Cerebellar nuclear complex (tissue), 1 donor: ENCODE results near the gene PPP2R2B.

Experiments
- DNase-seq, 2 experiments: peaks; one replicate each; lab custom pipeline; 2025; lab: John Stamatoyannopoulos, UW

The PPP2R2B gene

DNA sequence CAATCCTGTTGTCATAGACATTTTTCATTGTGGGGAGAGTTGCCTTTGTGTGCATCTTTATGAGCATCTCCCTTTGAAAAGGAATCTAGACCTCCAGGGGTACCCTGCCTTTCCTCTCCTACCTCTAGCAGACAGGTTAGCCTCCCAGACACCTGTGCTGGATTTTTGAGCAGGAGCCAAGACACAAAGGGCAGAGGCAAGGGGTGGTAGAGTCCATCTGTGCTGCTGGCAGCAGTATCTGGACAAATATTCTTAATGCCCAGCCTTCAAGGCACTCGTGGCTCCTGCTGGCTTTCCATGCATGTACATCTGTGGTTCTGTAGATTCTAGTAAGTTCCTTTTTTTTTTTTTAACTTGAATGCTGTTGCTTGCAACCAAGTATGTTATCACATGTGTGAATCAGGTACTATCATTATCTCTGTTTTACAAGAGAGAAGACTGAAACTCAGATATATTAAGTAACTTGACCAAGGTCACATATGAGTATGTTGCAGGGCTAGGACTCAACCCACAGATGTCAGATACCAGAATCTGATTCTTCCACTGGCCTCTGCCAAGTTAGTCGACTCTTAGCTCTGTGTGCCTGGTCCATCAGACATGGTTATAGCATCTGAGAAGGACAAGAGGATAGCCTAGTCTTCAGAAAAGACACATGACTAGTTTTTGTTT lies 329.6 kb downstream of the PPP2R2B start:
- DNase-seq: peak in 1 of 2 experiments; percentile 31

DNA sequence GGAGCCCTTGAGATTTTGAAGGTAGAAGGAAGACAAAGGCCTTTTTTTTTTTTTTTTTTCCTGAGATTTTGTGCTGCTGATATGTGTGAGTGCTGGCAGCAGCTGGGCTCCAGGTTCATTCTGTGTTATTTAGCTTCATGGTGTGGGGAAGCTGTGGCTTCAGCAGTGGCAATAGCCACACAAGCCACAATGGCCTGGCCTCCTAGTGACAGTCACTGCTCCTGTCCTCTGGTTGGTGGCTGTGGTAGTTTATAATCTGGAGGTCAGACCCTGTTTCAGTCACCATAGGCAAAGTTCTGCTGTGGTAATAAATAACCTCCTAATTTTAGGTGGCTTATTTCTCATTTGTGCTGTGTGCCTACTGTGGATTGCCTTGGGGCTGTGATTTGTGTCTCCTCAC lies 334.3 kb downstream of the PPP2R2B start:
- no peak for DNase-seq

DNA sequence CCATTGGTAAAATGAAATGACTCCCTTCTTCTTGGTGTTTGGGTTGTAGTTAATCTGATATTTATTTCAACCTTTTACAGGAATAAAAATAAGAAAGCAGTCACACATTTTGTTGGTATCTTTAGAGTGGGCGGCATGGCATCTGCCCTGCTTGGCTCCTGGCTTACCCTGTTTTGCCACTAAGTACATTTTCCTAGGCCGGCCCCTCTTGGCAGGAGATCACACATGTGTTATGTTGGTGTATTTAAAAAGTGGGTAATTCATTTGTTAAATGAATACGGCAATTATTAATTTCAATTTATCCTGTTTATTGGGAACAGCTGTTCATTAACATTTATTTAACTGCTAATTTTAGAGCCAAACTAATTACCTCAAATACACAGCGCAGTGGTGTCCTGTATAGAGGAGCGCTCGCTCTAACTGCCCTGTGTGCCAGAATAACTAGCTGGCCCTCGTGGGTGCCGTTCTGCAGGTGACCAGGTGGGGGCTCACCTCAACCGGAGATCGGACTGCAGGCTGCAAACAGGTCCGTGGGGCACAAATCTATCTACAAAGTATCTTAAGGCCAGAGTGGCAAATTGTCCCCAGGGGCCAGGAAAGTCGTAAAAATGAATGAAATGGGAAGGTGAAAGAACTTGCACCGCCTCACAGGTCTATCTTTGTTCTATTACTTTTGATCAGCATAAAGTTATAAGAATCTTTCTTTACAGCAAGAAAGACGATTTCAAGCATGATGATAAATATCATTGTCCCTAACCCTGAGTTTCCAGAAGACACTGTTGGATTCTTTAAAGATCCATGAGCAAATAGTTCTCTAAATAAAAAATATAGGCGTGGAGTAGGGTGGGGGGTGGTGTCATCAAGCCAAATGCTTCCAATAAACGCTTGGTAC lies 336.4 kb downstream of the PPP2R2B start:
- peak in 1 of 2 experiments; percentile 12 for DNase-seq

DNA sequence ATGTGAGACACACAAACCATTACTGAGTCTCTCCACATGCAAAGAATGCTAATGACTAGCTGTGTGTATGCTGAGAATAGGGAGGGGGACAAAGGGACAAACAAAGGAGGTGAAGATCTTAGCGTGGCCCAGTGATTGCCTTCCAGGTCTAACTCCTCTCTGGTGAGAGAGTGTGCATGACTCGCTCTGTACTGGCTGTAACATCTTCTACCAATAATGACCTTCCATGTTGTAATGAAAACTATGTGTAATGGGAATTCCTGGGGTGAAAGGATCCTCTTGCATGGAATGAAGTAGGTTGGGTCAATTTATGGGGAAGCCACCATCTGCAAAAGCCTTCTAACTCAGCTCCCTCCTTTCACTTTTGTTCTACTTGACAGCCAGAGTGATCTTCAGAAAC lies 338.1 kb downstream of the PPP2R2B start:
- no peak for DNase-seq

DNA sequence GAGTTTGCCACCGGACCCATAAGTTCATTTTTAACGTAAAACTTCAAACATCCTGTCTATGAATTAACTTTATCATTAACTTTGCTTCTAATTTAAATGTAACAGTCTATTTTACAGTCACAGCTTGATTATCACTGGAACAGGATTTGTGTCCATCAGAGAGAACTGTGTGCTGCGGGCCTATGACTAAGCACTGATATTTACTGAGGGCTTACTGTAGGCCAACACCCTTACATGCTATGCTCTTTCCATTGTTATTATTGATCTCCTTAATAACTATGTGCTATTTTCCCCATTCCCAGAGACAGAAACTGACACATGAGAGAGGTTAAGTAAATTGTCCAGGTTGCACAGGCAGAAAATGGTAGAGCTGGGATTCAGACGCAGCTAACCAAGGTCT lies 338.6 kb downstream of the PPP2R2B start:
- DNase-seq: no peak

DNA sequence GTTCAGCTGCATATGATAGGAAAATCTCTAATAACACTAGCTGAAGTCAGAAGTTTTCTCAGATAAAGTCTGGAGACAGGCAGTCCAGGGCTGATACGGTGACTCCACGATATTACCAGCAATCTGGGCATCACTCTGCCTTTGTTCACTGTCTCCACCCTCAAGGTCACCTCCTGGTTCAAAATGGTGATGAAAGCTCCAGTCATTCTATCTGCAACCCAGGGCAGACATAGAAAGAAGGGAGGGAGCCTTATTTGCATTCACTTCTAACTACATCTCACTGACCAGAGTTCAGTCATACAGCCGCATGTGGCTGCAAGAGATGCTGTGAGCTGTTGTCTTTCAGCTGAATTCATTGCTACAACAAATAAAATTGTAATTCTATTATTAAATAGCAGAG lies 340.1 kb downstream of the PPP2R2B start:
- no peak for DNase-seq

DNA sequence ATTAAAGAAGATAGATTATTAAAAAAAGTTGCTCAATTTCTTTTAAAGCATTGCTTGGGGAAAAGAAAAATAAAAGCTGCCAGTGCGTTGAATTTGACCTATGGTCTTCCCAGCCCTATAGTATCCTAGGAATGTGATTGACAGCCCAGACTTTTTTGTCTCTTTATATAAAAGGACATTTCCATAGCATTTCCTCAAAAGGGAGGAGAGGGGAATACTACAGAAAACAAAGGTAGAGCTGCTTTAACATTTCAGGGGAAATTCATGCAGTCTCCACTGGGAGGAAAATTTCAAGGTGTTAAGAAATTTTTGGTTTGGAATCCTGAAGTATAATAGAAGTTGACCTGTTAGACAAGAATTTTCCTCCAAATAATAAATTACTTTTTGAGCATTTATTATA lies 344.7 kb downstream of the PPP2R2B start:
- DNase-seq: no peak

DNA sequence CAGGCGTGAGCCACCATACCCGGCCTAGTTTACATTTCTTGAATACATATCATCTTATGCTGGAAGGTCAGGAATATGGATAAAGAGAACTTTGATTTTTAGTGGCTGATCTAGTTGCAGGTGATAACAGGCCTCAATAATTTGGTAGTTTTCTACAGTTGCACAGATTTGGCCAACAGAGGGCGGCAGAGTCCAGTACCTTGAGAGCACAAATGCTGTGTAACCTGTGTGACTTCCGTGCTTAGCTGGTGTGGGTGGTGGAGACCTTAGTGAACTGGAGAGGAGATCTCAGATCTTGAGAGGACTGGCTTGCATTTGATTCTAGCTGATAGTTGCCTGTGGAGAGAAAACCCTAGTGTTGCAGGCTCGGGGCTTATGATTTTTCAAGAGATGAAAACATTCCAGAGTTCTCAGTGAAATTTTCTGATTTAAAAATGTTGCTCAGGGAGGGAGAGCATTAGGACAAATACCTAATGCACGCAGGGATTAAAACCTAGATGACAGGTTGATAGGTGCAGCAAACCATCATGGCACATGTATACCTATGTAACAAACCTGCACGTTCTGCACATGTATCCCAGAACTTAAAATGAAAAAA lies 345.2 kb downstream of the PPP2R2B start:
- DNase-seq: no peak
